K562 treated with DMSO at 1 percent for 24 hours (cell line): ENCODE measurements around the gene FLVCR1. TPM values are rescaled to one million over a fixed set of nuclear protein-coding genes. Genes with fewer than 3 reads are reported as not detected.

Experiments used
- total RNA-seq: library from RNA; unstranded; fragments of 300-600 nt; gene quantifications from 2 replicates; pipeline ENCODE4 v1.2.3, GENCODE V29; 2022; ENCODE audit warnings: low read depth; ENCODE audit not compliant: insufficient read depth

The FLVCR1 gene
- 3.9 and 5.3 TPM in 2 replicates for total RNA-seq

GRCh38 chr1:212857992-212858460, at the start of gene FLVCR1:
Gene FLVCR1, plus strand, starts transcription at chr1:212858275. Its CDS starts 178 bp downstream, at chr1:212858453.

GRCh38 chr1:212847549-212847948, 10.5 kb upstream of the FLVCR1 start, which contains the start of gene SPATA45:
Gene SPATA45, minus strand, starts transcription at chr1:212847649. Its CDS starts 11,500 bp downstream, at chr1:212836149.

Other genes with a start within 250 kb of the FLVCR1 start
- gene ATF3, start 249.5 kb upstream of the FLVCR1 start, total RNA-seq, result 38.8 and 42.2 TPM in 2 replicates
- 5.0 and 8.4 TPM in 2 replicates for gene BATF3, start 158.4 kb upstream of the FLVCR1 start, total RNA-seq
- gene NSL1, start 66.5 kb upstream of the FLVCR1 start, total RNA-seq, result 50.9 and 59.6 TPM in 2 replicates
- 23.6 and 39.1 TPM in 2 replicates for gene TATDN3, start 66.4 kb upstream of the FLVCR1 start, total RNA-seq
- not detected in 2 replicates for gene SPATA45, start 10.6 kb upstream of the FLVCR1 start, total RNA-seq
- gene VASH2, start 92.3 kb downstream of the FLVCR1 start, total RNA-seq, result not detected in 2 replicates
- 16.0 and 20.1 TPM in 2 replicates for gene ANGEL2, start 157.6 kb downstream of the FLVCR1 start, total RNA-seq
- gene RPS6KC1, start 193.0 kb downstream of the FLVCR1 start, total RNA-seq, result 11.0 and 12.8 TPM in 2 replicates